IMR-90 (cell line): ENCODE results near the gene CGNL1. TPM values are rescaled to one million over a fixed set of nuclear protein-coding genes. Genes with fewer than 3 reads are reported as not detected.

Source experiments
- ATAC-seq: fragments of 200-7000 bp; cut with Tn5 transposase; 2 replicates; pipeline ENCODE4 v1.9.1; 2020; ENCODE audit warnings: low read depth, mild to moderate bottlenecking, moderate library complexity
- BruUV-seq: library from RNA; stranded (reverse); fragments of 400-500 nt; replicated peaks from 2 replicates; lab custom pipeline; 2021; lab: Mats Ljungman, UMichigan
- CTCF ChIA-PET: fragments of 300-600 bp; formaldehyde crosslinking; extraction: SDS; loops from one replicate; lab custom pipeline; 2021; ENCODE audit warnings: antibody characterized with exemption; lab: Yijun Ruan, JAX
- POLR2A ChIA-PET: fragments of 300-600 bp; sonication (Branson Sonifier 250); formaldehyde crosslinking; loops from one replicate; lab custom pipeline; 2022; ENCODE audit warnings: antibody characterized with exemption; ENCODE audit not compliant: unreplicated experiment; lab: Charles Lee
- DNase-seq: peaks from one replicate; pipeline ENCODE4 v3.0.0; 2013
- H2AFZ ChIP-seq: replicated peaks from 2 replicates; pipeline ENCODE3; 2013; ENCODE audit warnings: low read length, mild to moderate bottlenecking; ENCODE audit not compliant: poor library complexity
- H2AK5ac ChIP-seq: 2 replicates; pipeline ENCODE4 v1.6.1; 2013; ENCODE audit warnings: low read depth, low read length, inconsistent platforms
- H2AK9ac ChIP-seq: replicated peaks from 2 replicates; pipeline ENCODE3; 2013; ENCODE audit warnings: mild to moderate bottlenecking, low read depth, low read length, moderate library complexity; ENCODE audit not compliant: poor library complexity
- H2BK120ac ChIP-seq: 2 replicates; pipeline ENCODE4 v1.6.1; 2013; ENCODE audit warnings: low read depth, low read length, inconsistent platforms
- H2BK15ac ChIP-seq: 3 replicates; pipeline ENCODE4 v1.6.1; 2013; ENCODE audit warnings: low read depth, low read length, inconsistent platforms
- H2BK20ac ChIP-seq: 2 replicates; pipeline ENCODE4 v1.6.1; 2013; ENCODE audit warnings: low read depth, mild to moderate bottlenecking, inconsistent platforms, low read length, moderate library complexity
- H2BK5ac ChIP-seq: 2 replicates; pipeline ENCODE4 v1.6.1; 2013; ENCODE audit warnings: mild to moderate bottlenecking, low read depth, low read length, inconsistent platforms; ENCODE audit not compliant: poor library complexity, severe bottlenecking
- H3K14ac ChIP-seq: replicated peaks from 2 replicates; pipeline ENCODE4 v1.6.1; 2013; ENCODE audit warnings: low read depth, low read length, inconsistent platforms
- H3K18ac ChIP-seq: 2 replicates; pipeline ENCODE4 v1.6.1; 2013; ENCODE audit warnings: low read depth, low read length, control low read depth
- H3K23ac ChIP-seq: 2 replicates; pipeline ENCODE4 v1.6.1; 2013; ENCODE audit warnings: low read depth, low read length, inconsistent platforms
- H3K27ac ChIP-seq: 2 replicates; pipeline ENCODE4 v1.5.1; 2013; ENCODE audit warnings: mild to moderate bottlenecking, control low read depth, low read length; ENCODE audit not compliant: insufficient read depth
- H3K27me3 ChIP-seq: 2 replicates; pipeline ENCODE4 v1.6.1; 2013; ENCODE audit warnings: low read length; ENCODE audit not compliant: control insufficient read depth, insufficient read depth
- H3K36me3 ChIP-seq: 2 replicates; pipeline ENCODE4 v1.6.1; 2013; ENCODE audit warnings: low read length, mixed read lengths; ENCODE audit not compliant: control insufficient read depth, insufficient read depth
- H3K4ac ChIP-seq: 2 replicates; pipeline ENCODE4 v1.6.1; 2013; ENCODE audit warnings: low read depth, low read length, inconsistent platforms
- H3K4me1 ChIP-seq: 2 replicates; pipeline ENCODE4 v1.6.1; 2013; ENCODE audit warnings: low read length, mixed read lengths; ENCODE audit not compliant: control insufficient read depth, insufficient read depth
- H3K4me2 ChIP-seq: 2 replicates; pipeline ENCODE4 v1.6.1; 2013; ENCODE audit warnings: low read depth, mild to moderate bottlenecking, control low read depth, low read length, moderate library complexity
- H3K4me3 ChIP-seq: 2 replicates; pipeline ENCODE4 v1.5.1; 2013; ENCODE audit warnings: low read depth, mild to moderate bottlenecking, control low read depth, low read length, moderate library complexity; ENCODE audit not compliant: insufficient read depth
- H3K56ac ChIP-seq: 2 replicates; pipeline ENCODE4 v1.6.1; 2013; ENCODE audit warnings: low read length, inconsistent platforms; ENCODE audit not compliant: insufficient read depth; ENCODE audit errors: extremely low read depth
- H3K79me1 ChIP-seq, 2 experiments: 2 replicates each; pipeline ENCODE4 v1.6.1; 2013; ENCODE audit warnings: low read length in 2 of 2, inconsistent platforms in 1 of 2, low read depth in 1 of 2
- H3K9ac ChIP-seq: 2 replicates; pipeline ENCODE4 v1.6.1; 2013; ENCODE audit warnings: low read depth, low read length, control low read depth
- H3K9me1 ChIP-seq: 2 replicates; pipeline ENCODE4 v1.6.1; 2013; ENCODE audit warnings: low read length, inconsistent platforms; ENCODE audit not compliant: insufficient read depth
- H3K9me3 ChIP-seq: 2 replicates; pipeline ENCODE4 v1.6.1; 2013; ENCODE audit warnings: low read length; ENCODE audit not compliant: control insufficient read depth, insufficient read depth
- H4K20me1 ChIP-seq: 2 replicates; pipeline ENCODE4 v1.6.1; 2013; ENCODE audit warnings: low read length, inconsistent platforms; ENCODE audit not compliant: insufficient read depth
- H4K5ac ChIP-seq: 2 replicates; pipeline ENCODE4 v1.6.1; 2013; ENCODE audit warnings: mild to moderate bottlenecking, low read depth, low read length, control low read depth
- H4K8ac ChIP-seq, 2 experiments: 2 replicates each; pipeline ENCODE4 v1.6.1; 2013; ENCODE audit warnings: low read depth in 2 of 2, low read length in 2 of 2, control low read depth in 1 of 2, inconsistent platforms in 1 of 2
- H4K91ac ChIP-seq: 2 replicates; pipeline ENCODE4 v1.6.1; 2013; ENCODE audit warnings: low read depth, low read length, inconsistent platforms; ENCODE audit not compliant: insufficient read depth
- BHLHE40 ChIP-seq: fragments of 150-350 bp; IDR thresholded peaks from 2 replicates; pipeline ENCODE4 v1.6.1; 2016; ENCODE audit warnings: mild to moderate bottlenecking, low read depth, low read length
- CHD1 ChIP-seq: IDR thresholded peaks from 2 replicates; pipeline ENCODE4 v1.6.1; 2012; ENCODE audit warnings: low read depth, low read length, improper control_type of control experiment
- ELK1 ChIP-seq: fragments of 150-350 bp; IDR thresholded peaks from 2 replicates; pipeline ENCODE4 v1.6.1; 2016; ENCODE audit warnings: low read depth, mild to moderate bottlenecking, low read length, moderate library complexity, borderline replicate concordance
- FOS ChIP-seq: fragments of 150-350 bp; IDR thresholded peaks from 2 replicates; pipeline ENCODE4 v1.6.1; 2016; ENCODE audit warnings: low read depth, low read length
- MAZ ChIP-seq: IDR thresholded peaks from 2 replicates; pipeline ENCODE4 v1.6.1; 2012; ENCODE audit warnings: low read depth, mild to moderate bottlenecking, low read length, improper control_type of control experiment, moderate library complexity, borderline replicate concordance
- MXI1 ChIP-seq: IDR thresholded peaks from 2 replicates; pipeline ENCODE4 v1.6.1; 2012; ENCODE audit warnings: low read depth, mild to moderate bottlenecking, low read length, moderate library complexity, borderline replicate concordance
- RAD21 ChIP-seq: IDR thresholded peaks from 2 replicates; pipeline ENCODE4 v1.6.1; 2012; ENCODE audit warnings: low read length, improper control_type of control experiment
- RCOR1 ChIP-seq: IDR thresholded peaks from 2 replicates; pipeline ENCODE4 v1.6.1; 2012; ENCODE audit warnings: mild to moderate bottlenecking, low read length, improper control_type of control experiment; ENCODE audit not compliant: insufficient replicate concordance
- RFX5 ChIP-seq: IDR thresholded peaks from 2 replicates; pipeline ENCODE4 v1.8.0; 2012; ENCODE audit warnings: low read depth, mild to moderate bottlenecking, low read length, moderate library complexity
- SMC3 ChIP-seq: fragments of 150-350 bp; IDR thresholded peaks from 2 replicates; pipeline ENCODE4 v1.6.1; 2016; ENCODE audit warnings: low read depth, mild to moderate bottlenecking, antibody characterized with exemption, low read length, moderate library complexity
- USF2 ChIP-seq: fragments of 150-350 bp; IDR thresholded peaks from 2 replicates; pipeline ENCODE4 v1.6.1; 2017; ENCODE audit warnings: mild to moderate bottlenecking, antibody characterized with exemption, low read length, low read depth
- WGBS, 2 experiments: methylation state at CpG; one replicate each; pipeline versions ENCODE4 v1.1.5 to v1.1.7; 2013; ENCODE audit warnings: missing lambda C conversion rate in 2 of 2; ENCODE audit not compliant: insufficient read length in 1 of 2; ENCODE audit errors: extremely low coverage in 2 of 2; 5-methylcytosine and 5-hydroxymethylcytosine counted together
- dilution Hi-C: fragments of 300-500 bp; cut with HindIII; formaldehyde crosslinking; loops from one replicate; pipeline ENCODE4 v1.14.3; 2018; ENCODE audit warnings: low sequenced_read_pairs; ENCODE audit not compliant: unreplicated experiment
- in situ Hi-C: fragments of 300-500 bp; cut with MboI; formaldehyde crosslinking; loops from 3 replicates; pipeline ENCODE4 v1.14.3; 2019; ENCODE audit warnings: low sequenced_read_pairs, inconsistent platforms, mixed read lengths
- intact Hi-C: fragments of 100-400 bp; cut with micrococcal nuclease; formaldehyde crosslinking; loops from 2 replicates; pipeline ENCODE4 v1.10.0; 2022
- polyA plus RNA-seq, 3 experiments: library from polyadenylated mRNA; depleted of rRNA; stranded (reverse); fragments of >200 nt; gene quantifications; 2 replicates each; pipeline ENCODE4 v1.2.3, GENCODE V29; 2012; ENCODE audit warnings: low replicate concordance in 1 of 3
- total RNA-seq: library from RNA; depleted of rRNA; stranded (reverse); fragments of >200 nt; gene quantifications from 2 replicates; pipeline ENCODE4 v1.2.3, GENCODE V29; 2012
- TF ChIP-seq, protein P1 (sequence below): conservative IDR thresholded peaks from 2 replicates; pipeline ENCODE4 v1.5.1; 2012; ENCODE audit warnings: mild to moderate bottlenecking, low read depth, low read length, improper control_type of control experiment

Gene CGNL1
- total and polyA plus RNA-seq, 2 of the 4 experiments (the other 2 are of a cell fraction), result 0.07 to 0.18 TPM

GRCh38 chr15:57575363-57575762, 199.1 kb downstream of the CGNL1 start:
- no TSS peak for BruUV-seq
- Histone ChIP-seq H3K4me1 (no peaks in the 10 kb centered on the region), H3K36me3 (no peaks in the 10 kb centered on the region), H2BK5ac (no peak overlapping the region), H2AK5ac (no peak overlapping the region), H3K56ac (no peak overlapping the region), H3K4ac (no peak overlapping the region), H3K18ac (no peak overlapping the region), H3K23ac (no peak overlapping the region), H3K14ac (no peak overlapping the region), H4K5ac (no peak overlapping the region), H2BK120ac (no peak overlapping the region), H4K8ac (no peak overlapping the region), H3K9me3 (no peaks in the 10 kb centered on the region), H2BK20ac (no peak overlapping the region), H2BK15ac (no peak overlapping the region), H3K27me3 (peaks cover 10% of the 10 kb centered on the region), H3K27ac (no peak overlapping the region), H4K20me1 (no peaks in the 10 kb centered on the region), H2AFZ (no peak overlapping the region), H3K4me3 (no peak overlapping the region), H3K79me1 (no peaks in the 10 kb centered on the region), H3K9ac (no peak overlapping the region), H2AK9ac (no peak overlapping the region), H3K9me1 (no peaks in the 10 kb centered on the region), H4K91ac (no peak overlapping the region), H3K4me2 (no peak overlapping the region)
- no peak for DNase-seq
- in situ Hi-C loops (no loop called here), intact Hi-C loops (no loop called here), dilution Hi-C loops (no loop called here)
- no CpG with 5 or more reads among the region's 5 CpGs for WGBS, 2 experiments
- ATAC-seq, result no peak
- ChIA-PET POLR2A (no interaction called here), CTCF (no interaction called here)
- no peak for TF ChIP-seq RAD21
- TF ChIP-seq, protein P1, sequence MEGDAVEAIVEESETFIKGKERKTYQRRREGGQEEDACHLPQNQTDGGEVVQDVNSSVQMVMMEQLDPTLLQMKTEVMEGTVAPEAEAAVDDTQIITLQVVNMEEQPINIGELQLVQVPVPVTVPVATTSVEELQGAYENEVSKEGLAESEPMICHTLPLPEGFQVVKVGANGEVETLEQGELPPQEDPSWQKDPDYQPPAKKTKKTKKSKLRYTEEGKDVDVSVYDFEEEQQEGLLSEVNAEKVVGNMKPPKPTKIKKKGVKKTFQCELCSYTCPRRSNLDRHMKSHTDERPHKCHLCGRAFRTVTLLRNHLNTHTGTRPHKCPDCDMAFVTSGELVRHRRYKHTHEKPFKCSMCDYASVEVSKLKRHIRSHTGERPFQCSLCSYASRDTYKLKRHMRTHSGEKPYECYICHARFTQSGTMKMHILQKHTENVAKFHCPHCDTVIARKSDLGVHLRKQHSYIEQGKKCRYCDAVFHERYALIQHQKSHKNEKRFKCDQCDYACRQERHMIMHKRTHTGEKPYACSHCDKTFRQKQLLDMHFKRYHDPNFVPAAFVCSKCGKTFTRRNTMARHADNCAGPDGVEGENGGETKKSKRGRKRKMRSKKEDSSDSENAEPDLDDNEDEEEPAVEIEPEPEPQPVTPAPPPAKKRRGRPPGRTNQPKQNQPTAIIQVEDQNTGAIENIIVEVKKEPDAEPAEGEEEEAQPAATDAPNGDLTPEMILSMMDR, result no peak
- TF ChIP-seq USF2, result no peak
- no peak for TF ChIP-seq SMC3
- no peak for TF ChIP-seq MAZ
- no peak for TF ChIP-seq RFX5
- TF ChIP-seq RCOR1, result no peak
- TF ChIP-seq CHD1, result no peak
- no peak for TF ChIP-seq ELK1
- TF ChIP-seq BHLHE40, result no peak
- TF ChIP-seq MXI1, result no peak
- TF ChIP-seq FOS, result no peak
